B cell (primary cell): ENCODE results near the gene PGLYRP2. TPM values are rescaled to one million over a fixed set of nuclear protein-coding genes. Genes with fewer than 3 reads are reported as not detected.

ENCODE experiments used
- ATAC-seq: fragments of 200-7000 bp; cut with Tn5 transposase; one replicate; pipeline ENCODE4 v1.10.0; 2021; ENCODE audit warnings: low read depth, mild to moderate bottlenecking, moderate number of reproducible peaks, moderate library complexity
- CTCF ChIA-PET: fragments of 350-600 bp; sonication (Branson Sonifier 250); formaldehyde crosslinking; loops from one replicate; lab custom pipeline; 2021; ENCODE audit warnings: antibody characterized with exemption, inconsistent platforms; lab: Charles Lee
- POLR2A ChIA-PET: fragments of 350-600 bp; sonication (Branson Sonifier 250); formaldehyde crosslinking; loops from one replicate; lab custom pipeline; 2021; ENCODE audit warnings: antibody characterized with exemption; lab: Charles Lee
- DNase-seq: peaks from one replicate; pipeline ENCODE4 v3.0.0; 2013
- H2AFZ ChIP-seq: 2 replicates; pipeline ENCODE4 v1.6.1; 2012; ENCODE audit warnings: mild to moderate bottlenecking, low read depth, low read length; ENCODE audit not compliant: insufficient read depth, poor library complexity, severe bottlenecking
- H3K27ac ChIP-seq, 2 donors: 1 replicate in 1 of 2; 2 replicates in 1 of 2; pipeline ENCODE4 v1.5.1; 2012 to 2013; ENCODE audit warnings: low read length in 2 of 2, mild to moderate bottlenecking in 2 of 2, moderate library complexity in 1 of 2
- H3K27me3 ChIP-seq, 4 experiments: fragments of 200-600 bp in 1 of 4; sonication (generic) in 1 of 4; replicated peaks in 1 of 4; 1 replicate in 2 of 4; 2 replicates in 2 of 4; pipeline versions ENCODE4 v1.6.1 to v1.7.0; 2013 to 2016; ENCODE audit warnings: low read length in 3 of 4, mild to moderate bottlenecking in 2 of 4, mixed read lengths in 1 of 4, moderate library complexity in 1 of 4; ENCODE audit not compliant: insufficient read depth in 4 of 4, control insufficient read depth in 3 of 4; ENCODE audit errors: control extremely low read depth in 1 of 4
- H3K36me3 ChIP-seq, 2 experiments: replicated peaks in 1 of 2; 1 replicate in 1 of 2; 2 replicates in 1 of 2; pipeline versions ENCODE4 v1.6.1 to v1.7.1; 2013; ENCODE audit warnings: low read length in 1 of 2; ENCODE audit not compliant: insufficient read depth in 2 of 2, control insufficient read depth in 1 of 2; ENCODE audit errors: control extremely low read depth in 1 of 2, extremely low read depth in 1 of 2
- H3K4me1 ChIP-seq, 2 donors: fragments of 200-600 bp in 1 of 2; sonication (generic) in 1 of 2; 1 replicate in 1 of 2; 2 replicates in 1 of 2; pipeline versions ENCODE4 v1.5.1 to v1.6.1; 2013 to 2017; ENCODE audit warnings: low read length in 2 of 2; ENCODE audit not compliant: control insufficient read depth in 2 of 2, insufficient read depth in 2 of 2
- H3K4me2 ChIP-seq: replicated peaks from 2 replicates; pipeline ENCODE3; 2012; ENCODE audit warnings: mild to moderate bottlenecking, low read depth, low read length; ENCODE audit not compliant: poor library complexity, severe bottlenecking
- H3K4me3 ChIP-seq, 5 experiments: fragments of 200-600 bp in 1 of 5; sonication (generic) in 1 of 5; 1 replicate in 3 of 5; 2 replicates in 2 of 5; pipeline versions ENCODE4 v1.5.1 to v1.7.0; 2011 to 2016; ENCODE audit warnings: low read length in 4 of 5, mild to moderate bottlenecking in 4 of 5, low read depth in 2 of 5, control low read depth in 1 of 5, moderate library complexity in 1 of 5; ENCODE audit not compliant: insufficient read depth in 1 of 5; ENCODE audit errors: control extremely low read depth in 1 of 5, extremely low read depth in 1 of 5
- H3K79me2 ChIP-seq: fragments of 200-600 bp; sonication (generic); one replicate; pipeline ENCODE4 v1.6.0; 2016; ENCODE audit warnings: low read length; ENCODE audit not compliant: control insufficient read depth, insufficient read depth
- H3K9ac ChIP-seq: fragments of 200-600 bp; sonication (generic); 2 replicates; pipeline ENCODE4 v1.6.1; 2017; ENCODE audit warnings: mild to moderate bottlenecking, low read length, moderate library complexity
- H3K9me3 ChIP-seq, 3 donors: one replicate each; pipeline versions ENCODE4 v1.6.1 to v1.7.1; 2013; ENCODE audit warnings: low read length in 2 of 3; ENCODE audit not compliant: control insufficient read depth in 2 of 3, insufficient read depth in 1 of 3; ENCODE audit errors: control extremely low read depth in 1 of 3
- H4K20me1 ChIP-seq: 2 replicates; pipeline ENCODE4 v1.6.0; 2012; ENCODE audit warnings: mild to moderate bottlenecking, low read length; ENCODE audit not compliant: insufficient read depth, control insufficient read depth, poor library complexity, severe bottlenecking
- H3K27ac Mint-ChIP-seq: one replicate; pipeline ENCODE4 v1.8.0; 2021; ENCODE audit warnings: mixed read lengths
- H3K27me3 Mint-ChIP-seq: one replicate; pipeline ENCODE4 v1.8.0; 2021; ENCODE audit warnings: mixed read lengths
- H3K4me1 Mint-ChIP-seq: one replicate; pipeline ENCODE4 v1.8.0; 2021; ENCODE audit warnings: mixed read lengths
- H3K4me3 Mint-ChIP-seq: one replicate; pipeline ENCODE4 v1.8.0; 2021; ENCODE audit warnings: mixed read lengths
- H3K9me3 Mint-ChIP-seq: one replicate; pipeline ENCODE4 v1.8.0; 2022; ENCODE audit warnings: mixed read lengths; ENCODE audit not compliant: insufficient read depth
- EZH2 ChIP-seq: IDR thresholded peaks from 2 replicates; pipeline ENCODE4 v1.6.1; 2012; ENCODE audit warnings: borderline replicate concordance, low read depth, mild to moderate bottlenecking, moderate library complexity, low read length; ENCODE audit not compliant: insufficient read depth, poor library complexity, severe bottlenecking
- WGBS: methylation state at CpG from one replicate; pipeline ENCODE4 v1.1.5; 2013; ENCODE audit warnings: missing lambda C conversion rate; ENCODE audit not compliant: insufficient coverage; 5-methylcytosine and 5-hydroxymethylcytosine counted together
- intact Hi-C: fragments of 100-400 bp; cut with micrococcal nuclease; formaldehyde crosslinking; loops from one replicate; pipeline ENCODE4 v1.10.0; 2022
- polyA plus RNA-seq: library from polyadenylated mRNA; depleted of rRNA; stranded (reverse); fragments of >200 nt; gene quantifications from 2 replicates; pipeline ENCODE4 v1.2.3, GENCODE V29; 2012
- total RNA-seq, 2 donors: library from RNA; stranded (reverse); fragments of 120-200 nt in 1 of 2; gene quantifications; 1 replicate in 1 of 2; 2 replicates in 1 of 2; pipeline versions ENCODE4 v1.2.3 to v1.2.4, GENCODE V29; 2013 to 2022
- TF ChIP-seq, protein P1 (sequence below): fragments of 200-600 bp; IDR thresholded peaks from one replicate; pipeline ENCODE4 v1.8.0; 2022; ENCODE audit warnings: antibody characterized with exemption, mild to moderate bottlenecking

Gene PGLYRP2
- total and polyA plus RNA-seq, 2 donors (not counting 1 experiment from before 2014, with no cell fraction given) = not detected

DNA sequence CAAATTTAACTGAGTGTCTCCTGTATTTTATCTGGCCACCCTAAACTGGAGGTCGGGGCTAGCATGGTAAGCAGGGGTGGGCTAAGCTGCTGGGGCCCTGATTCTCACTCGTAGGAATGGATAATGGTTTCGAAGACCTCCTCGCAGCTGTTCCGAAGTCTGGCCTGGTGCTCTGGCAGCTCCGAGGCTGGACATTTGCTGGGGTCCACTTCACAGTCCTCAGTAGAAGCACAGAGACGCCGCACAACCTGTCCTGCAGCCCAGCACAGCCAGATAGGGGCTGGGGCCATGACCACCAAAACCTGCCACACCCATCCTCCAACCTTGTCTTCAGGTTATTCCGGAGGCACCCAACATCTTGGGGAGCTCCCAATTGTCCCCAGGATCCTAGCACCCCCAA is 23.3 kb downstream of the PGLYRP2 start:
- Mint-ChIP-seq H3K27ac (no peak overlapping the region), H3K27me3 (no peaks in the 10 kb centered on the region), H3K9me3 (no peaks in the 10 kb centered on the region), H3K4me1 (no peaks in the 10 kb centered on the region), H3K4me3 (no peak overlapping the region)
- Histone ChIP-seq H3K9me3 (peaks cover 0 to 4% (median 0%) of the 10 kb centered on the region in 3 donors), H3K79me2 (peaks cover 12% of the 10 kb centered on the region), H3K9ac (no peak overlapping the region), H3K27ac (no peak overlapping the region), H3K4me2 (no peak overlapping the region), H4K20me1 (peaks cover 35% of the 10 kb centered on the region), H3K36me3 (peaks cover 12 to 74% of the 10 kb centered on the region in 2 experiments), H3K27me3 (no peaks in the 10 kb centered on the region), H2AFZ (no peak overlapping the region), H3K4me3 (no peak overlapping the region), H3K4me1 (no peaks in the 10 kb centered on the region)
- 97% methylated on average over 6 of the region's 9 CpGs for WGBS
- DNase-seq (no peak), ATAC-seq (no peak)
- intact Hi-C loops = no loop called here
- CTCF ChIA-PET = interaction anchor here (0.6 to 1.9 kb wide), 2 partner anchors 36 to 72 kb away, joined by 4 to 7 read pairs; no protein-coding TSS in a partner anchor
- POLR2A ChIA-PET = no interaction called here
- no peak for TF ChIP-seq EZH2
- TF ChIP-seq, protein P1, sequence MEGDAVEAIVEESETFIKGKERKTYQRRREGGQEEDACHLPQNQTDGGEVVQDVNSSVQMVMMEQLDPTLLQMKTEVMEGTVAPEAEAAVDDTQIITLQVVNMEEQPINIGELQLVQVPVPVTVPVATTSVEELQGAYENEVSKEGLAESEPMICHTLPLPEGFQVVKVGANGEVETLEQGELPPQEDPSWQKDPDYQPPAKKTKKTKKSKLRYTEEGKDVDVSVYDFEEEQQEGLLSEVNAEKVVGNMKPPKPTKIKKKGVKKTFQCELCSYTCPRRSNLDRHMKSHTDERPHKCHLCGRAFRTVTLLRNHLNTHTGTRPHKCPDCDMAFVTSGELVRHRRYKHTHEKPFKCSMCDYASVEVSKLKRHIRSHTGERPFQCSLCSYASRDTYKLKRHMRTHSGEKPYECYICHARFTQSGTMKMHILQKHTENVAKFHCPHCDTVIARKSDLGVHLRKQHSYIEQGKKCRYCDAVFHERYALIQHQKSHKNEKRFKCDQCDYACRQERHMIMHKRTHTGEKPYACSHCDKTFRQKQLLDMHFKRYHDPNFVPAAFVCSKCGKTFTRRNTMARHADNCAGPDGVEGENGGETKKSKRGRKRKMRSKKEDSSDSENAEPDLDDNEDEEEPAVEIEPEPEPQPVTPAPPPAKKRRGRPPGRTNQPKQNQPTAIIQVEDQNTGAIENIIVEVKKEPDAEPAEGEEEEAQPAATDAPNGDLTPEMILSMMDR = no peak
